Smooth muscle cell (in vitro differentiated cells): ENCODE measurements around the gene ZNF768. TPM values are rescaled to one million over a fixed set of nuclear protein-coding genes. Genes with fewer than 3 reads are reported as not detected.

ENCODE experiments used
- DNase-seq: peaks from one replicate; lab custom pipeline; 2025; ENCODE audit not compliant: unreplicated experiment; lab: John Stamatoyannopoulos, UW
- H2AFZ ChIP-seq: fragments of 200-600 bp; sonication (generic); 2 replicates; pipeline ENCODE4 v1.6.0; 2016; ENCODE audit warnings: antibody characterized with exemption, low read depth, mild to moderate bottlenecking
- H3F3A ChIP-seq: fragments of 200-600 bp; sonication (generic); 2 replicates; pipeline ENCODE4 v1.6.0; 2017; ENCODE audit warnings: antibody characterized with exemption, low read depth
- H3K27ac ChIP-seq: fragments of 200-600 bp; sonication (generic); 2 replicates; pipeline ENCODE4 v1.5.1; 2016; ENCODE audit warnings: low read depth, mild to moderate bottlenecking
- H3K27me3 ChIP-seq: fragments of 200-600 bp; sonication (generic); 2 replicates; pipeline ENCODE4 v1.6.1; 2016; ENCODE audit warnings: low read depth, mild to moderate bottlenecking
- H3K36me3 ChIP-seq: fragments of 200-600 bp; sonication (generic); 2 replicates; pipeline ENCODE4 v1.5.1; 2016; ENCODE audit warnings: low read depth
- H3K4me1 ChIP-seq: fragments of 200-600 bp; sonication (generic); 2 replicates; pipeline ENCODE4 v1.5.1; 2016; ENCODE audit warnings: low read depth
- H3K4me2 ChIP-seq: fragments of 200-600 bp; sonication (generic); 2 replicates; pipeline ENCODE4 v1.6.0; 2016; ENCODE audit warnings: mild to moderate bottlenecking
- H3K4me3 ChIP-seq: fragments of 200-600 bp; sonication (generic); 2 replicates; pipeline ENCODE4 v1.5.1; 2016; ENCODE audit warnings: mild to moderate bottlenecking
- H3K79me2 ChIP-seq: fragments of 200-600 bp; sonication (generic); 2 replicates; pipeline ENCODE4 v1.6.0; 2016; ENCODE audit warnings: low read depth, mild to moderate bottlenecking
- H3K9ac ChIP-seq: fragments of 200-600 bp; sonication (generic); 2 replicates; pipeline ENCODE4 v1.6.0; 2016; ENCODE audit warnings: low read depth
- H3K9me3 ChIP-seq: fragments of 200-600 bp; sonication (generic); replicated peaks from 2 replicates; pipeline ENCODE4 v1.5.1; 2016; ENCODE audit warnings: low read depth
- H4K20me1 ChIP-seq: fragments of 200-600 bp; sonication (generic); 2 replicates; pipeline ENCODE4 v1.6.0; 2016; ENCODE audit warnings: low read depth
- WGBS: methylation state at CpG from one replicate; pipeline ENCODE4 v1.1.7; 2016; ENCODE audit warnings: low lambda C conversion rate; 5-methylcytosine and 5-hydroxymethylcytosine counted together
- polyA plus RNA-seq: library from polyadenylated mRNA; unstranded; fragments of >200 nt; fragmentation: Nextera tagmentation; extraction: Ambion mirVana; gene quantifications from 2 replicates; pipeline ENCODE4 v1.2.1, GENCODE V29; 2016
- total RNA-seq: library from RNA; depleted of rRNA; stranded (reverse); fragments of >200 nt; gene quantifications from 2 replicates; pipeline ENCODE4 v1.2.3, GENCODE V29; 2014
- TF ChIP-seq, protein P1 (sequence below): fragments of 200-600 bp; sonication (generic); IDR thresholded peaks from 2 replicates; pipeline ENCODE4 v1.5.1; 2017; ENCODE audit warnings: borderline replicate concordance, mild to moderate bottlenecking, antibody characterized with exemption; ENCODE audit not compliant: insufficient read depth, poor library complexity, severe bottlenecking

The ZNF768 gene
- total and polyA plus RNA-seq, 2 experiments from 2014 or later = 15.4 to 18.6 TPM

DNA sequence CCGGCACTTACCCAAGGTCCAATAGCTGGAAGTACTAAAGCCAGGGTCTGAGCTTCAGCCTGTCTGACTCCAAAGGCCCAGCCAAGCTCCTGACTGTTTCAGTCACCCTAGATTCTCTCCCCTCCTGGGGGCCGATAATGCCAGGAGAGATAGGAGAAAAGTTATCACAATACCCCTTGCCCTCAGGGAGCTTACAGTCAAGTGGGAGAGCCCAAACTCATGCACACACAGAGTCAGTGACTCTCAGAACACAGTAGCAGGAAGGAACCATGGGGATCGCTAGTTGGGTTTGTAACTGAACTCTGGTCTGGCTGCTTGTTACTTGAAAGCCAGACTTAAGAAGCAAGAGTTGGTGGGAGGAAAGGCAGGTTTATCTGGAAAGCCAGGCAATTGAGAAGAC lies 14.9 kb downstream of the ZNF768 start:
- TF ChIP-seq, protein P1, sequence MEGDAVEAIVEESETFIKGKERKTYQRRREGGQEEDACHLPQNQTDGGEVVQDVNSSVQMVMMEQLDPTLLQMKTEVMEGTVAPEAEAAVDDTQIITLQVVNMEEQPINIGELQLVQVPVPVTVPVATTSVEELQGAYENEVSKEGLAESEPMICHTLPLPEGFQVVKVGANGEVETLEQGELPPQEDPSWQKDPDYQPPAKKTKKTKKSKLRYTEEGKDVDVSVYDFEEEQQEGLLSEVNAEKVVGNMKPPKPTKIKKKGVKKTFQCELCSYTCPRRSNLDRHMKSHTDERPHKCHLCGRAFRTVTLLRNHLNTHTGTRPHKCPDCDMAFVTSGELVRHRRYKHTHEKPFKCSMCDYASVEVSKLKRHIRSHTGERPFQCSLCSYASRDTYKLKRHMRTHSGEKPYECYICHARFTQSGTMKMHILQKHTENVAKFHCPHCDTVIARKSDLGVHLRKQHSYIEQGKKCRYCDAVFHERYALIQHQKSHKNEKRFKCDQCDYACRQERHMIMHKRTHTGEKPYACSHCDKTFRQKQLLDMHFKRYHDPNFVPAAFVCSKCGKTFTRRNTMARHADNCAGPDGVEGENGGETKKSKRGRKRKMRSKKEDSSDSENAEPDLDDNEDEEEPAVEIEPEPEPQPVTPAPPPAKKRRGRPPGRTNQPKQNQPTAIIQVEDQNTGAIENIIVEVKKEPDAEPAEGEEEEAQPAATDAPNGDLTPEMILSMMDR = no peak
- 97% methylated on average over 3 of the region's 3 CpGs for WGBS
- Histone ChIP-seq H3K27me3 (no peaks in the 10 kb centered on the region), H3K9me3 (no peaks in the 10 kb centered on the region), H3K9ac (no peak overlapping the region), H3K79me2 (no peaks in the 10 kb centered on the region), H4K20me1 (no peaks in the 10 kb centered on the region), H3K27ac (no peak overlapping the region), H2AFZ (no peak overlapping the region), H3F3A (no peaks in the 10 kb centered on the region), H3K4me1 (no peaks in the 10 kb centered on the region), H3K4me2 (no peak overlapping the region), H3K4me3 (no peak overlapping the region), H3K36me3 (no peaks in the 10 kb centered on the region)
- no peak for DNase-seq

DNA sequence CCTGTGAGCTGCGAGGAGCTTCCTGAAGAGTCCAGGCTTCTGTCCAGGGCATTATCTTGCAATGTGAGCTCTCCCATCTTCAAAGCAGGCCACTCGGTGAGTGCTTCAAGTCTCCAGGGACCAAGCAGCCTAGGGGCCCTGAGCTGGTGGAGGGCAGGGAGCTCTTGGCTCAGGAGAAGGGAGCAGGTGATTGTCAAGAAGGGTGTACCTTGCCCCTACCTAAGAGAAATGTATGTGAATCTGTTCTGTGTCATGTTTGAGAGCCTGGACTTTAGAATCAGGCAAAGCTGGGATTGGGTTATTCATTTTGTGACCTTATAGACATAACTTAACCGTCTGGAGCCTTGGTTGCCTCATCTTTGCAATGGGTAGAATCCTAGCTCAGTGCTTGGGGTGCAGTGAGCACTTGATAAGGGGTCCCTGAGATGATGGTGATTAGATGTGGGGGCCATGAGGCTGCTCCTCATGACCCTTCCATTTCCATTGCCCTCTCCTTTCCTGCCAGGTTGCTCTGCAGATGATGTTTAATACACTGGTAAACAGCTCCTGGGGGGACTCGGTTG lies 15.9 kb downstream of the ZNF768 start:
- no peaks in the 10 kb centered on the region for H3F3A ChIP-seq
- H3K4me1 ChIP-seq = no peaks in the 10 kb centered on the region
- H3K4me3 ChIP-seq = no peak overlapping the region
- TF ChIP-seq, protein P1 = no peak
- no peak overlapping the region for H3K9ac ChIP-seq
- 69% methylated on average over 4 of the region's 4 CpGs for WGBS
- no peaks in the 10 kb centered on the region for H3K27me3 ChIP-seq
- H3K79me2 ChIP-seq = no peaks in the 10 kb centered on the region
- no peaks in the 10 kb centered on the region for H3K36me3 ChIP-seq
- H4K20me1 ChIP-seq = no peaks in the 10 kb centered on the region
- no peak overlapping the region for H3K27ac ChIP-seq
- H3K4me2 ChIP-seq = no peak overlapping the region
- no peak for DNase-seq
- no peaks in the 10 kb centered on the region for H3K9me3 ChIP-seq
- no peak overlapping the region for H2AFZ ChIP-seq

DNA sequence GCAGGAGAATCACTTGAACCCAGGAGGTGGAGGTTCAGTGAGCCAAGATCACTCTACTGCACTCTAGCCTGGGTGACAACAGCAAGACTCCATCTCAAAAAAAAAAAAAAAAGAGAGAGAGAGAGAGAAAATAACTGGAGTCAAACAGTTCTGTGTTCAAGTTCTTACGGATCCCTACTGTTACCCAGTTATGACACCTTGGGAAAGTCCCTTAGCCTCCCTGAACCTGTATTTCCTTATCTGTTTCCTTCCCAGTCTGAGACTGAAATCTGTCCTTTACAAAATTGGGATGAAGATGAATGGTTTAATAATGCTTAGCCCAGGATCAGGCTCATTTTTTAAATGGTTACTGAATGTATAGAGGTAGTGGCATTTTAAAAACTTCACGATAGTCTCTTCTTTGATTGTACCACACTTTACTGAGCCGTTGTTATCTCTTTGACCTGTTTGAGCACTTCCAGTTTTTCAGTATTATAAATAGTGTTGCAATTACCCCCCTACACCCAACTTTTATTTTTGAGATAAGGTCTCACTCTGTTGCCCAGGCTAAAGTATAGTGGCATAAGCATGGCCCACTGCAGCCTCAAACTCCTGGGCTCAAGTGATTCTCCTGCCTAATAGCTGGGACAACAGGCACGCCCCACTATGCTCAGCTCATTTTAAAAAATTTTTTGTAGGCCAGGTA lies 17.1 kb downstream of the ZNF768 start:
- Histone ChIP-seq H2AFZ (no peak overlapping the region), H3K9me3 (no peaks in the 10 kb centered on the region), H3K4me1 (no peaks in the 10 kb centered on the region), H3K79me2 (no peaks in the 10 kb centered on the region), H3K4me2 (no peak overlapping the region), H3K27ac (no peak overlapping the region), H3K36me3 (no peaks in the 10 kb centered on the region), H3K27me3 (no peaks in the 10 kb centered on the region), H3F3A (no peaks in the 10 kb centered on the region), H3K9ac (no peak overlapping the region), H3K4me3 (no peak overlapping the region), H4K20me1 (no peaks in the 10 kb centered on the region)
- WGBS = 90% methylated on average over 4 of the region's 4 CpGs
- DNase-seq = no peak
- TF ChIP-seq, protein P1 = no peak
